GM19023 (cell line): ENCODE measurements around the gene CROCC2.

ENCODE experiments used
- ATAC-seq: cut with Tn5 transposase; IDR thresholded peaks from one replicate; pipeline ENCODE4 v1.9.1; 2021; ENCODE audit warnings: mild to moderate bottlenecking, moderate library complexity; ENCODE audit not compliant: unreplicated experiment

The CROCC2 gene

GRCh38 chr2:240996161-240996833 is 90.2 kb downstream of the CROCC2 start:
- no peak for ATAC-seq

DNA sequence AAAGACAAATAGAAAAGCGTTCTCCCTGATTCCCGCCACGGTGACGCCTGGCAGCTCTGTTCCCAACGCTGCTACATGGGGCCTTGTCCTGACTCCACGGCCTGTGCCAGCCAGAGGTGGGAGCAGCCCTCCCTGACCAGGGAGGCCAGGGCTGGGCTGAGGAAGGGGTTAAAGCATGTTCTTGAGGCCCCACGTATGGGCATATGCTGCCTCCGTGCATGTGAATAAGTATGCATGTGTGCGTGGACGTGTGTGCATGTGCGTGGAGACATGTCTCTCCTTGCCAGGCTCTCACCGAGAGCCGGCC is 90.7 kb downstream of the CROCC2 start:
- no peak for ATAC-seq

GRCh38 chr2:240997141-240997855 is 91.2 kb downstream of the CROCC2 start:
- ATAC-seq = no peak

- ATAC-seq = no peak
These were observed 91.9 kb downstream of the CROCC2 start, which contains the start of gene SNED1 for GRCh38 chr2:240997856-240998705. Gene SNED1 (plus strand): TSS chr2:240998618. CDS start chr2:240998838, 220 bp downstream.

GRCh38 chr2:240998706-240998994 is 92.5 kb downstream of the CROCC2 start:
- ATAC-seq = no peak

GRCh38 chr2:240998995-240999791 is 93.1 kb downstream of the CROCC2 start:
- no peak for ATAC-seq

- no peak for ATAC-seq
These were observed 93.9 kb downstream of the CROCC2 start for GRCh38 chr2:240999873-241000541.

DNA sequence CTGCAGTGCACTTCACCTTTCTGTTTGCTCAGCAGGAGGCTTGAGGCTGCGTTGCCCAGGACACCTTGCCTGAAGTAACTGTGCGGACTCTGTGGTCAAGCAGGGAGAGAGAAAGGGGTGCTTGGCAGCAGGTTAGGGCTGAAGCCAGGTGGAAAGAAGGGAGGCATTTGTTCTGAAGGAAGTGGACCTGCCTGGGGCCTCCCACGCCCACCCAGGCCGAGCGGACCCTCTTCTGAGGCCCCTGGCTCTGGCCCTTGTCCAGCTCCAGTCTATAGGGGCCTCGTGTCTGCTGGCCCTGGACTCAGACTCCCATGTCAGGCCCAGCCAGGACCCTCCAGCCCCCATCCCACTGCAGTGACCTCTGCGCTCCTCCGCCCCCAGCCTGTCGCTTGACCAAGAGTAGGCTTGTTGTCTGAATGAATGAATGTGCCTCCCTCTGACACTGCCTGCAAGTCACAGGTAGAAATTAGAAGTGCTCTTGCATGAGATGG is 94.7 kb downstream of the CROCC2 start:
- ATAC-seq = no peak

DNA sequence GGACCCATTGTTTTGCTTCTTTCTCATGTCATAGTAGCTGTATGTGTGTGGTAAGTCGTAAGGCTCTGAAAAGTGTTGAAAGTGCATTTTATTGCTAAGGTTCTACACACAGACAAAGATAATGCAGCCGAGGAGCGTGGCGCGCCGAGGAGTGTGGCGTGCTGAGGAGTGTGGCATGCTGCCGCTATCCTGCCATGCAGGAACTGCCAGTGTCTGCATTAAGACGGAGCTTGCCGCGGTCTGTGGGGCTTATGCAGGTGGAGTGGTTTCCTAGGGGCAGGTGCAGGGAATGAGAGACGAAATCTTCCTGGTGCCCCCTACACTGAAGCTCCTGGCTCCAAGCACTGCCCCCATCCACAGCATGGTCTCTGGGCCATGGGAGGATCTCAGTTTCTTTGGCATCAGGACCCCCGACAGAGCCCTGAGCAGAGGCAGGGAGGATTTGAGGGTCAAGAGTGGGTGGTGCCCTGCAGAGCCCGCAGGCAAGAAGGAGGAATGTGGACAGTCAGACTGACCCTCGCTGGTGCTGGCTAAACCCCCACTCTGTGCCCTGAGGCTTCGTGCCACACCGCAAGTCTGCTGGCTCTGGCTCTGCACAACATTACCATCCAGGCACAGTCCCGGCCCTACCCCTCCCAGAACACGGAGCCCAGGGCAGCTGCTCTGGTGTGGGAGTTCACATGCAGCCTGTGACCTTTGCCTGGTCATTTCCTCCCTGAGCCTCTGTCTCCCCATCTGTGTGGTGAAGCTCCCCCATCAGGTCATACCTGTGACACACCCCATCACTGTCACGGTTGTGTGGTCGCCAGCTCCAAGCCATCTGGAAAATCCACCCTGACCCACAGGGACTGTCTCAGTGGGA is 95.5 kb downstream of the CROCC2 start:
- no peak for ATAC-seq

DNA sequence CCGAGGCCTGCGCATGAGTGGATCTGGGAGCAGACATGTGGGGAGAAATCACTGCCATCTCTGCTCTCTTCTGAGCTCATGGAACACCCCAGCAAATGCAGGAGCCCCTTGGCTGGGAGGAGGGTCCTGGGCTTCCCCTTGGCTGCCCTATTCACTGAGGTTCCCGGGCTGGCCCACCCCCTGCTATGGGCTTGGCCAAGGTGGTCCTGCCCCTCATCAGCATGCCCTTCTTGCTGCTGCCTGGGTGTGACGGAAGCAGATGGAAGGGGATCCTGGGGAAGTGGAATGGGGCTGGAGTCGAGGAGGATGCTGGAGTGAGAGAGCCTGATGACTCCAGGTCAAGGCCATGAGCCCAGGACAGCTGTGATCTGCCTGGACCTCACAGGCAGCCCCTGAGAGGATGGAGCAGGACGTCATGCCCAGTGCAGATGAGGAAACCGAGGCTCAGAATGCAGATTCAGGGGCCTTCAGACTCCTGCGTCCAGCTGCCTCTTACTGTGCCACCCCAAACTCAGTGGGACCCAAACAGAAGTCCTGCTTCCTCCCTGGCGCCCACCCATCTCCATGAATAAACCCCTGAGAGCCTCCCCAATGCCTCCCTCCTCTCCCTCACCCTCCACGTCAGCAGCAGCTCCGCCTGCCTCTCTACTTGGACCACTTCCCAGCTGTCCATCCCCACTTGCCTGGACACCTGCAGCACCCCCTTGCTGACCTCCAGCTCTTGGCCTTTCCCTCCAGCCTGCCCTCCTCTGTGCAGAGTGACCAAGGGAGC is 96.3 kb downstream of the CROCC2 start:
- no peak for ATAC-seq

DNA sequence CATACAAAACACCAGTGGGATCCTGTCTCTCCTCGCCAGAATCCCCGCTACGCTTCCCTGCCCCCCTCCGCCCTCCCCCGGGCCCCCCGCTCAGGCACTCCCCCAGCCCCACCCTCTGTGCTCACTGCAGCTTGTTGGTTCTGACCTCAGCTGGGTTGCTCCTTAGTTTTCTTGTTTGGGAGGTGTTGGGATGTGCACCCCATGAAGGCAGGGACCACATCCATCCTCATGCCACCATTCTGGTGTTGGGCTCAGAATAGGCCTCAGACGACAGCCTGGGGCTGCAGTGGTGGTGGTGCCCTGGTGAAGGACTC is 96.9 kb downstream of the CROCC2 start:
- ATAC-seq = no peak

- no peak for ATAC-seq
These were observed 97.2 kb downstream of the CROCC2 start for GRCh38 chr2:241003369-241003768.

DNA sequence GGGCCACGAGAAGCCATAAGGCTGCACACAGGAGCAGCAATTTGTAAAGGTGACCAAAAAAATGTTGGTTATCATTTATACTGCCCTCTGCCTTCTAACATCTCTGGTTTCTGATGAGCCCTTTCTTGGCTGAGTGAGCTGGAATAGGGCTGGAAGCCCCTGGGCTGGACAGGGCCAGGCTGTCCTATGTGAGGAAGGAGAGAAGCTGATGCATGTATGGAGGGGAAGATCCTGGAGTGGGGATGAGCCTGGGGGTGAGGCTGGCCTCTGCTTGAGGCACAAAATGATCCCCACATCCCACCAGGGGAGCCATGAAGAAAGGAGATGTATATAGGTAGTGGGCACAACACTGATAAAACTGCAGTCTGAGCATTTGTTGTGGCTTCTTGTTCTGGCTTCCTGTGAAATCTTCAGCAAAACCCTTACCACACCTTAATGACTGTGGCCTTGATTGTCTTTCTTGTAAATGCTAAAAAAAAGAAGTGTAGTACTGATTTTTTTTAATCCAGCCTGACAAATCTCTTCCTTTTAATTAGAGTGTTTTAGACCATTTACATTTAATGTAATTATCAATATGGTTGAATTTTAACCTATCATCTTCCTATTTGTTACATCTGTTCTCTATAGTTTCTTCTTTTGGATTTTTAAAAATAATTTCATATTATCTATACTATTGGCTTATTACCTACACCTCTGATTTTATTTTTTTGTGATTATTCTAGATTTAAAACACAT is 97.9 kb downstream of the CROCC2 start:
- no peak for ATAC-seq

DNA sequence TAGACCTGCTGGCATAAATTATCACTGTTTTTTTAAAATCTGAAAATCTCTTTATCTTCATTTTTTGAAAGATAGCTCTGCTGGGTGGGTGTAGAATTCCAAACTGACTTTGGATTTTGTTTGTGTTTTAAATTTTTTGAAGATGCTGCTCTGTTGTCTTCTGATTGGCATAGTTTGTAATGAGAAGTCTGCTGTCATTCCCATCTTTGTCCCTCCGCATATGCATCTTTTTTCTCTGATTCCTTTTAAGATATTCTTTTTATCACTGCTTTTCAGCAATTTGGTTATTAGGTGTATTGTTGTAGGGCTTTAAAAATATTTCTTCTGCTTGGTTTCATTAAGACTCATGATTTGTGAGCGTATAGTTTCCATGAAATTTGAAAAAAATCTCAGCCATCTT is 99.4 kb downstream of the CROCC2 start:
- no peak for ATAC-seq

DNA sequence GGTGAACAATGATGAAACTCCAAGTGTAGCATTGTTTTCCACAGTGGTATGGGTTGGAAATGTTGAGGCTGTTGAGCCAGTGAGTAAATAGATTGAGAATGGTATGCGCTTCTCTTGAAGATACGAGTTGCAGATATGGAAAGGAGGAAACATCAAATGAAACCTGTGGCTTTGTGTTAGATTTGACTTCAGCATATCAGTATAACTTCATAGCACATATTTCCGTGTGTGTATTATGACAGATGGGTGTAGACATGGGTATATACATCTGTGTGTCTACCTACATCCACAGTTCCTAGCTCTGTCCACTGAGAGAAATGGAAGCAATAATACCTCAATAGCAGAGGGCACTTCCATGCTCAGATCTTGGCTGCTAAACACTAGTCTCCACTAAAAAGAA is 100.3 kb downstream of the CROCC2 start:
- ATAC-seq = no peak

DNA sequence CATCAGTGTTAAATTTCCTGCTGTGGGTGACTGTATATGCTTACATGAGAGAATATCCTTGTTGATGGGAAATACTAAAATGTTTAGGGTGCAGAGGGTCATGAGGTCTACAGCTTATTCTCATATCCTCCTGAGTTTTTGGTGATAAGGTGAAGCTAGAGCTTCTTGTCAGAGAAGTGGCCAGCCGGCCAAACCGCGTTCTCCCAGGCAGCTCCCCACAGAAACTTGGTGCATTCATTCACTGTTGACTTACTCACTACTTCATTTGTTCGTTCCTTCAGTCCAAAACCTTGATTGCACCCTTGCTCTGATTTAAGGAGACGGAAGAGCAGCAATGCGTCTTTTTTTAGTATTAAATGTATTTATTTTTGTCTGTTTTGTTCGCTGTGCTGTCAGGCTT is 101.0 kb downstream of the CROCC2 start:
- ATAC-seq = no peak

GRCh38 chr2:241007880-241008710 is 102.0 kb downstream of the CROCC2 start:
- no peak for ATAC-seq
